Astrocyte of the spinal cord (primary cell): ENCODE results near the gene ARIH1.
"Not testable (repeated sequence)": the region's sequence is repeated elsewhere in the genome, so short reads cannot be mapped to it uniquely, and the experiment has no call there.

Experiments used
- DNase-seq: peaks from one replicate; pipeline ENCODE4 v3.0.0; 2011; ENCODE audit warnings: low read depth, low spot score
- H3K4me3 ChIP-seq: 2 replicates; pipeline ENCODE4 v1.5.1; 2011; ENCODE audit warnings: low read depth, mild to moderate bottlenecking, low read length, moderate library complexity
- in situ Hi-C: cut with HindIII; loops from 2 replicates; pipeline ENCODE4 v1.10.0; 2017; ENCODE audit warnings: low sequenced_read_pairs
- TF ChIP-seq, protein P1 (sequence below): IDR thresholded peaks from 2 replicates; pipeline ENCODE4 v1.5.1; 2012; ENCODE audit warnings: low read depth, mild to moderate bottlenecking, low read length, inconsistent platforms

The ARIH1 gene

GRCh38 chr15:72472992-72473610 lies 1.0 kb upstream of the ARIH1 start:
- DNase-seq = peak; percentile 38
- TF ChIP-seq, protein P1, sequence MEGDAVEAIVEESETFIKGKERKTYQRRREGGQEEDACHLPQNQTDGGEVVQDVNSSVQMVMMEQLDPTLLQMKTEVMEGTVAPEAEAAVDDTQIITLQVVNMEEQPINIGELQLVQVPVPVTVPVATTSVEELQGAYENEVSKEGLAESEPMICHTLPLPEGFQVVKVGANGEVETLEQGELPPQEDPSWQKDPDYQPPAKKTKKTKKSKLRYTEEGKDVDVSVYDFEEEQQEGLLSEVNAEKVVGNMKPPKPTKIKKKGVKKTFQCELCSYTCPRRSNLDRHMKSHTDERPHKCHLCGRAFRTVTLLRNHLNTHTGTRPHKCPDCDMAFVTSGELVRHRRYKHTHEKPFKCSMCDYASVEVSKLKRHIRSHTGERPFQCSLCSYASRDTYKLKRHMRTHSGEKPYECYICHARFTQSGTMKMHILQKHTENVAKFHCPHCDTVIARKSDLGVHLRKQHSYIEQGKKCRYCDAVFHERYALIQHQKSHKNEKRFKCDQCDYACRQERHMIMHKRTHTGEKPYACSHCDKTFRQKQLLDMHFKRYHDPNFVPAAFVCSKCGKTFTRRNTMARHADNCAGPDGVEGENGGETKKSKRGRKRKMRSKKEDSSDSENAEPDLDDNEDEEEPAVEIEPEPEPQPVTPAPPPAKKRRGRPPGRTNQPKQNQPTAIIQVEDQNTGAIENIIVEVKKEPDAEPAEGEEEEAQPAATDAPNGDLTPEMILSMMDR = peak; percentile 35
- in situ Hi-C loops = no loop called here
- peak overlapping the region; percentile 93 for H3K4me3 ChIP-seq

DNA sequence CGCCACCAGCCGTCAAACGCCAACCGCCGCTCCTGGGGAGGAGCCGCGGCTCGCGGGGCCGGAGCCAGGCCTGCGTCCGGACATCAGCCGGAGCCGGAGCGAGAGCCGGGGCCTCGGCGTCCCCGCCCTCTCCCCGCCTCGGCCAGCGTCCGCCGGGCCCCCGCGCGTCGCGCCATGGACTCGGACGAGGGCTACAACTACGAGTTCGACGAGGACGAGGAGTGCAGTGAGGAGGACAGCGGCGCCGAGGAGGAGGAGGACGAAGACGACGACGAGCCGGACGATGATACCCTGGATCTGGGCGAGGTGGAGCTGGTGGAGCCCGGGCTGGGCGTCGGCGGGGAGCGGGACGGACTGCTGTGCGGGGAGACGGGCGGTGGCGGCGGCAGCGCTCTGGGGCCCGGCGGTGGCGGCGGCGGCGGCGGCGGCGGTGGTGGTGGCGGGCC lies 359 bp downstream of the ARIH1 start:
- H3K4me3 ChIP-seq = peak overlapping the region; percentile 93
- DNase-seq = peak; percentile 14
- TF ChIP-seq, protein P1 = no peak
- in situ Hi-C loops = no loop called here

DNA sequence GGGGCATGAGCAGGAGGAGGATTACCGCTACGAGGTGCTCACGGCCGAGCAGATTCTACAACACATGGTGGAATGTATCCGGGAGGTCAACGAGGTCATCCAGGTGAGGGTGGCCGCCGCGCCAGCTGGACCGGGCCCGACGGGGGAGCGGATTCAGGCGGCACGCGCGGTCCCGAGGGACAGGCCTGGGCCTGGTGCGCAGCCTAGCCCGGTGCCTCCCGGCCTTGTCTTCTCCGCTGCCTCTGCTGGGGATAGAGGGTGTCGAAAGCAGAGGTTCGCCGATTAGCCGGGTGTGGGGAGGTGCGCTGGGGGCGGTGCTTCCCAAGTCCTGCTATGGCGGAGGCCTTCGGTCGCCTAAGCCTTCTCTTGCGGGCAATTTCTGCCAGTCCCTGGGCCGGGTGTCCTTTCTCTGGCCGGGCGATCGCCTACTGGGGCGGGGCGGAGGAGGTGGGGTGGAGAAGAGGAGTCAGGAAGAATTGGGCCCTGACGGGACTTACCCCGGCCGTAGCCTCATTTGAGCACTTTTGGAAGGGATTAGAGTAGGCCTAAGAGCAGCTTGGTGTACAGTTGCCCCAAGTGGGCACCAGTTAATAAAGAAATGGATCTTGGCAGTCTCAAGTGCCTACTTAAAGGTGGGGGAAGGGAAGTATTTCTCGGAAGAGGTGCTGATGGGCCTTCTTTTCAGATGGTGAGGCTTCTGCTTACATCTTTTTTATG lies 940 bp downstream of the ARIH1 start:
- peak overlapping the region; percentile 93 for H3K4me3 ChIP-seq
- peak; percentile 76 for DNase-seq
- TF ChIP-seq, protein P1 = no peak
- in situ Hi-C loops = no loop called here

DNA sequence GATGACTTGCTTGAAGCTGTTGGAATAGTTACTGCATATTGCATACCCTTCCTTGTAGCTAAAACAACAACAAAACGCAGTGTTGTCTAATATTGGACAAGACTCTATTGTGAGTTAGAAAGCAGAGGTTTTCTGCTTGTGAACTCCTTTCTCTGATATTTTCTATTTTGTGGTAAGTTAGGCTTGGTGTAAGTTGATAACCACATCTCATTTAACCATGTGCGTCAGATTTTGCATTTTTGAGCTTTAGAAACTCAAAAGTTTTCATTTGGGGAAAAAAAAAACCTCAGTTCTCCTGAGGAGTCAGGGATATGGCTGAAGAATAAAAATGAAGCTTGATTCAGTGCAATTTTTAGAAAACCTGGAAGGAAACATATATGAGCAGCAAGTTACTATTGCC lies 1.5 kb downstream of the ARIH1 start:
- DNase-seq = no peak
- in situ Hi-C loops = no loop called here
- H3K4me3 ChIP-seq = peak overlapping the region; percentile 93
- TF ChIP-seq, protein P1 = no peak

- H3K4me3 ChIP-seq = peak overlapping the region; percentile 93
- in situ Hi-C loops, DNase-seq: not testable (repeated sequence)
These were observed 2.2 kb downstream of the ARIH1 start for GRCh38 chr15:72476330-72476729.

GRCh38 chr15:72481015-72481659 lies 7.0 kb downstream of the ARIH1 start:
- in situ Hi-C loops = no loop called here
- no peak overlapping the region for H3K4me3 ChIP-seq
- TF ChIP-seq, protein P1 = no peak
- DNase-seq = no peak

- H3K4me3 ChIP-seq = no peak overlapping the region
- in situ Hi-C loops = no loop called here
- TF ChIP-seq, protein P1 = no peak
- no peak for DNase-seq
These were observed 8.1 kb downstream of the ARIH1 start for GRCh38 chr15:72482275-72482674.
